ENCODE results near the gene SRGN.

SRGN gene

GRCh38 chr10:69090685-69091084 lies 2.8 kb downstream of the SRGN start:
- DNase-seq (ENCODE audit: low spot score): no peak

- DNase-seq (ENCODE audit: low spot score): no peak
Observed at GRCh38 chr10:69091143-69091651, 3.3 kb downstream of the SRGN start.

- DNase-seq (ENCODE audit: low spot score): peak; percentile 54
Observed at GRCh38 chr10:69092959-69093850, 5.3 kb downstream of the SRGN start.

- DNase-seq (ENCODE audit: low spot score): no peak
Observed at GRCh38 chr10:69093933-69094332, 6.0 kb downstream of the SRGN start.

GRCh38 chr10:69096045-69096444 lies 8.1 kb downstream of the SRGN start:
- no peak for DNase-seq (ENCODE audit: low spot score)

GRCh38 chr10:69097729-69098128 lies 9.8 kb downstream of the SRGN start:
- DNase-seq (ENCODE audit: low spot score): no peak

GRCh38 chr10:69100136-69100872 lies 12.4 kb downstream of the SRGN start:
- DNase-seq (ENCODE audit: low spot score): no peak

GRCh38 chr10:69101451-69102095 lies 13.7 kb downstream of the SRGN start:
- DNase-seq (ENCODE audit: low spot score): no peak

GRCh38 chr10:69102440-69102839 lies 14.5 kb downstream of the SRGN start:
- no peak for DNase-seq (ENCODE audit: low spot score)

- DNase-seq (ENCODE audit: low spot score): no peak
Observed at GRCh38 chr10:69103784-69104183, 15.9 kb downstream of the SRGN start.

GRCh38 chr10:69104994-69105790 lies 17.3 kb downstream of the SRGN start:
- no peak for DNase-seq (ENCODE audit: low spot score)

GRCh38 chr10:69107176-69107490 lies 19.2 kb downstream of the SRGN start:
- no peak for DNase-seq (ENCODE audit: low spot score)

- no peak for DNase-seq (ENCODE audit: low spot score)
Observed at GRCh38 chr10:69107699-69108098, 19.8 kb downstream of the SRGN start.

- DNase-seq (ENCODE audit: low spot score): no peak
Observed at GRCh38 chr10:69119896-69120295, 32.0 kb downstream of the SRGN start.

GRCh38 chr10:69123306-69123746 lies 35.4 kb downstream of the SRGN start:
- peak; percentile 12 for DNase-seq (ENCODE audit: low spot score)

GRCh38 chr10:69123747-69124562 lies 36.1 kb downstream of the SRGN start, which contains the start of gene VPS26A:
TSS of gene VPS26A (plus strand) at chr10:69124178. CDS start at chr10:69124278, 100 bp downstream.
- DNase-seq (ENCODE audit: low spot score): peak; percentile 92

GRCh38 chr10:69124563-69125268 lies 36.8 kb downstream of the SRGN start:
- no peak for DNase-seq (ENCODE audit: low spot score)

GRCh38 chr10:69125554-69125953 lies 37.7 kb downstream of the SRGN start:
- no peak for DNase-seq (ENCODE audit: low spot score)

- no peak for DNase-seq (ENCODE audit: low spot score)
Observed at GRCh38 chr10:69130251-69130650, 42.3 kb downstream of the SRGN start.

- no peak for DNase-seq (ENCODE audit: low spot score)
Observed at GRCh38 chr10:69139961-69140360, 52.1 kb downstream of the SRGN start.
